DMS53 treated with DMSO at 0.1 percent for 48 hours (cell line): ENCODE results near the gene ABITRAM.
"Not testable (repeated sequence)": the region's sequence is repeated elsewhere in the genome, so short reads cannot be mapped to it uniquely, and the experiment has no call there.

Experiments used
- DNase-seq: peaks from one replicate; lab custom pipeline; 2025; ENCODE audit not compliant: unreplicated experiment; lab: John Stamatoyannopoulos, UW

ABITRAM gene

DNA sequence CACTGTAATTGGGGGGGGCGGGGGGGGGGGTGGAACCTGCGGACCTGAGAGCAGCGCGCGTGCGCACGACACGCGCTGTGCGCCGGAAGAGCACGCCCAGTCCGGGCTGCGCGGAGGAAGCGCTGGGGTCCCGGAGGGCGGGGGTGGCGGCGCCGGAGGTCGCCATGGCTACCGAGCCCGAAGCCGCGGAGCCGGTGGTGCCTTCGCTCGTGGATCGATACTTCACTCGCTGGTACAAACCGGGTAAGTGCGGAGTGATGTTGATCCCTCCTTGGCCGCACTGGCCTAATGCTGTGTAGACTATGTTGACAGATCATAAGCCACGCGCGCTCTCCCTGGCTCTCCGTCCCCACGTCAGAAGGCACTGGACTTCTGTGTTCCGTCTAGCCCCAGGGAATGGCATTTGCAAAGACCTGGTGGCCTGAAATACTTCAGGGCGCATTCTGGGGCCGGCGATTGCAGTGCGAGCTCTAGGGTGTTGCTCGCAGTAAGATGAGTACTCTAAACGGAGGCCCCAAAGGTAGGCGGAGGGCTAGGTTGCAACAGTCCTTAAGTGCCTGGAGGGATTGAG is at the start of gene ABITRAM:
Gene ABITRAM (plus strand): TSS at position 78 of the 571 bp plus-strand sequence. CDS start 87 bp downstream, at position 165.
- peak; percentile 30 for DNase-seq

GRCh38 chr9:108884701-108885100 is 49.5 kb upstream of the ABITRAM start:
- DNase-seq: no peak

DNA sequence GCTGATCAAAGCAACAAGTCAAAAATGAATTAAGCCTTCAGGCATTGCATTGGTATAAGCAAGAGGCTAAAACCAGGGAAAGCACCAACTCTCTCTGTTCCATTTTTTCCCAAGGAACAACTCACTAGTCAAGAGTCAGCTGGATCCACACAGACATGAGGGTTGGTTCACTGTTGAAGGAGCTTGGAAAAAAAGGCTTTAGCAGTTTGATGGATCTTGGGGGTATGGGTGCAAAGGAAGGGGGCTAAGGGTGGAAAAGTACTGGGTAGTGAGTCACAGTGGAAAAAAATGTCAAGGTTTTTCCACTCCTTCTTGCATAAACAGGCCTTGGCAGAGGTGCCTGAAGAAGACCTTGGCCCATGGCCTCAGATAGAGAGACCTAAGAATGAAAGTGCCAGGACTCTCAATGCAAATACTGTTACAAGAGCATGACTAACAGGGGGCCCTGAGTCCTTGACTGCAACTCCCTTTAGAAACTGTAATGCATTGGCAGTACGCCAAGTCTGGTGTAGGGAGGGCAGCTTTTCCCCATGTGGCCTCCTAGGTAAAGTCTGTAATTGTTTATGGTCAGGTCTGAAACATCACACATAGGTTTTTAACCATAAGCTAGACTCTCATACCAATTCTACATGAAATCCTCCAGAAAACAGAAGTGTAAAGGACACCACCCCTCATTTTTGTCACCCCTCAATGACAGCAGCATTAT is 48.4 kb upstream of the ABITRAM start:
- peak; percentile 89 for DNase-seq

DNA sequence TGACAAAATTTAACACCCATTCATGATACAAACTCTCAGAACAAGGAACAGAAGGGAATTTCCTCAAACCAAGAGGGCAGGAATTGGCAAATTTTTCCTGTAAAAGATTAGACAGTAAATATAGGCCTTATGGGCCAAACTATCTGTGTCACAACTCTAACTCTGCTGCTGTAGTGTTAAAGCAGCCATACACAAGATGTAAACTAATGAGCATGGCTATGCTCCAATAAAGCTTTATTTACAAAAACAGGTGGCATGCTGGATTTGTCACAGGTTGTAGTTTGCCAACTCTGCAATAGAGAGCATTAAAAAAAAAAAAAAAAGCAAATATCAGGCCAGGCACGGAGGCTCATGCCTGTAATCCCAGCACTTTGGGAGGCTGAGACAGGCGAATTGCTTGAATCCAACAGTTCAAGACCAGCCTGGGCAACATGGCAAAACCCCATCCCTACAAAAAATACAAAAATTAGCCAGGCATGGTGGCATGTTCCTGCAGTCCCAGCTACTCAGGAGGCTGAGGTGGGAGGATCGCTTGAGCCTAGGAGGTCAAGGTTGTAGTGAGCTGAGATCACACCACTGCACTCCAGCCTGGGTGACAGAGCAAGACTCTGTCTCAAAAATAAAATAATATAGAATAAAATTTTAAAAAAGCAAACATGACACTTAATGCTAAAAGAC is 47.5 kb upstream of the ABITRAM start:
- DNase-seq: not testable (repeated sequence)

DNA sequence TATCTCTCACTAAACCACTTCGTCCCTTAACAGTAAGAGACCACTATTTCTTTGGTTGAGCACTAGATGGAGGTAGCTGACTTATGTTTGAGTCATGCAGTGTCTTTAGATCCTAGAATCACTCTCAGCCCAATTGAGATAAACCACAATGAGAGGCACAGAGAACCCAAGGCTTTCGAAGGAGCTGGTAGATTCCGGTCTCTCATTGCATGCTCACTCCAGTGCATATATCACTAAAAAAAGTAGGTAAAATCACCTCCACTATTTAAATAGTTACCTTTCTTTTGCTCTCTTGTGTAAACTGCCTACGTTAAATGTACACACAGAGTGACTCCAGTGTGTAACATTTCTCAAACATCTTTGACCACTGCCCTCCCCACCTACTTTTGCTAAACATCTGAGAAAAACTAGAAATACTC is 44.5 kb upstream of the ABITRAM start:
- no peak for DNase-seq

- DNase-seq: no peak
These were observed 39.8 kb upstream of the ABITRAM start for GRCh38 chr9:108894225-108894997.

DNA sequence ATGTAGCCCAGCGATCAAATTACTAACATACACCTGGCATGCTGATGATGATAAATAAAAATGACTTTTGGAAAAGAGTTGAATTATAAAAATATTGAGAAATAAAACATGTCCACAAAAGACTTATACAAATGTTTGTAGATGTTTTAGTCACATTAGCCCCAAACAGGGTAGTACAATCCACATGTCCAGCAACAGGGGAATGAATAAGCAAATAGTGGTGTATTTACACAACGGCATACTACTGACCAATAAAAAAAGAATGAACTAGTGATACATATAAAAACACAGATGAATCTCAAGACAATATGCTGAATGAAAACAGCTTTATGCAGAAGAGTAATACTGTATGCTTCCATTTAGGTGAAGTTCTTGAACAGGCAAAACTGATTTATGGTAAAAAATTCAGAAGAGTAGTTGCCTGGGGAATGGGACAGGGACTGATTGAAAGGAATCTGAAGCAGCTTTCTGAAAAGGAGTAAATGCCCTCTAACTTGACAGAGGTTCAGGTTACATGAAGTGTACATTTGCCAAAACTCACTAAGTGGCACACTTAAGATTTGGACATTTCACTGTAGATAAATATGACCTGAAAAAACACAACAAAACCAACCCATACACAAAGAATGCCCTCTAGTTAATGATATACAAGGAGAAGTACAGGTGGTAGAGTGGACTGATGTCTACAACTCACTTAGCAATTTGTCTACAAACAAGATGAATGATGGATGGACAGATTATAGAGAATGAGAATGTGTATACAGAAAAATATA is 36.7 kb upstream of the ABITRAM start:
- no peak for DNase-seq

DNA sequence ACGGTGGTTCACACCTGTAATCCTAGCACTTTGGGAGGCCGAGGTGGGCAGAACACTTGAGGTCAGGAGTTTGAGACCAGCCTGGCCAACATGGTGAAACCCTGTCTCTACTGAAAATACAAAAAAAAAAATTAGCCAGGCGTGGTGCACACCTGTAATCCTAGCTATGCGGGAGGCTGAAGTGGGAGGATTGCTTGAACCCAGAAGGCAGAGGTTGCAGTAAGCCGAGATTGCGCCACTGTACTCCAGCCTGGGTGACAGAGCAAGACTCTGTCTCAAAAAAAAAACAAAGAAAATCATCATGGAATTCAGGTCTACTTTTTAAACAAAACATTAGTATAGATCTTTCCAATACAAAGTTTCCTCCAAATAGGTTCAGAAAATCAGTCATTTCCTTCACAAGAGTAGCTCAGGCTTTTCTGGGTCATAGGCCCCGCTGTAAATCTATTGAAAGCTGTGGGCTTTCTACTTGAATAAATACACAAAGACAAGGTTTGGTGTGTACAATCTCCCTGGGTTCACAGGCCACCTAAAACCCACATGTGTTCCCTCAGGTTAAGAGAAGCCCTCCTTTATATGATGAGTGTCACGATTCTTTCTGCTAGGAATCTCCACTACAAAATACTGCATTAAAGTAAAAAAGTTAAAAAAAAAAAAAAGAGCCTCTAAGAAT is 35.0 kb upstream of the ABITRAM start:
- not testable (repeated sequence) for DNase-seq

GRCh38 chr9:108900176-108900575 is 34.0 kb upstream of the ABITRAM start:
- no peak for DNase-seq

- peak; percentile 53 for DNase-seq
These were observed 30.6 kb upstream of the ABITRAM start for GRCh38 chr9:108903420-108904103.

DNA sequence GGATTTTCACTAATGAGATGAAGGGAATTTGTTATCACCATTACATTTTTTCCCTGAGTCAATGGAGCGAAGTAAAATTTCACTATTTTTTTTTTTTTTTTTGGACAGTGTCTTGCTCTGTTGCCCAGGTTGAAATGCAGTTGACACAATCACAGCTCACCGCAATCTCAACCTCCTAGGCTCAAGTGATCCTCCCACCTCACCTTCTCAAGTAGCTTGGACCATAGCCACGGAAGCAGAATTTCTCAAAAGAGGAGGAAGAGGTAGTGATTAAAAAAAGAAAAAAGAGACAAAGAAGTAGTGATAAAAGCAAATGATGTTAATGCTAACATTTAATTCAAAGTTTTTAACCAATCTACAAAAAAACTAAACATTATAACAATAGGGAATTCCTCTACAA is 30.0 kb upstream of the ABITRAM start:
- no peak for DNase-seq

GRCh38 chr9:108905494-108905893 is 28.7 kb upstream of the ABITRAM start:
- DNase-seq: peak; percentile 23

GRCh38 chr9:108910402-108910801 is 23.8 kb upstream of the ABITRAM start:
- no peak for DNase-seq

GRCh38 chr9:108910914-108911313 is 23.3 kb upstream of the ABITRAM start:
- DNase-seq: no peak

DNA sequence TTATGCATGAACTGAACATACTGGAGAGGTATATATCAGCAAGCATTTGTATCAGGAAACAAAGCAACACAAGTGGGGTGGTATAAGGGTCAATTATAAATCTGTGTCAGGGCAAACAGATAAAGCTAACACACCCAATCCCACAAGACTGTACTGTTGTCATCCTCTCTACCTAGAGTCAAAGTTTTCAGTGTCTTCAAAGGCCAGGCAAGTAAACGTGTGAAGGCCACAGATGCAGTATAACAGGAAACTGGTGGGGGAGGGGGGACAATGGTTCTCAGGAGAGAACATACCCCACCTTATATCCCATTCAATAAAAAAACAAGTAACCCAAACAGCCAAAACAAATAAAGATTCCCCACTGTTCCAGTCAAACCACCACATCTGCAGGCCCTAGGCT is 22.4 kb upstream of the ABITRAM start:
- DNase-seq: no peak

GRCh38 chr9:108913391-108913790 is 20.8 kb upstream of the ABITRAM start:
- no peak for DNase-seq

GRCh38 chr9:108919517-108919916 is 14.7 kb upstream of the ABITRAM start:
- DNase-seq: no peak

- DNase-seq: not testable (repeated sequence)
These were observed 13.8 kb upstream of the ABITRAM start for GRCh38 chr9:108920401-108920800.

GRCh38 chr9:108921200-108921599 is 13.0 kb upstream of the ABITRAM start:
- DNase-seq: no peak

GRCh38 chr9:108924466-108924865 is 9.7 kb upstream of the ABITRAM start:
- no peak for DNase-seq
